HepG2 (cell line): ENCODE data around the gene FIS1. TPM values are rescaled to one million over a fixed set of nuclear protein-coding genes. Genes with fewer than 3 reads are reported as not detected.
A peak's percentile ranks its signal among the peaks of the same experiment; 100 is the strongest.

Source experiments
- BRD4 ChIP-seq: sonication (generic); formaldehyde crosslinking; IDR thresholded peaks from 2 replicates; pipeline ENCODE4 v1.4.0; 2020; ENCODE audit warnings: missing genetic modification reagents
- CBX2 ChIP-seq, 2 experiments: fragments of 200-600 bp in 1 of 2; sonication (generic); formaldehyde crosslinking in 1 of 2; IDR thresholded peaks; 2 replicates each; pipeline versions ENCODE4 v1.7.0 to v1.8.1; 2018 to 2022; ENCODE audit warnings: low read depth in 2 of 2, low read length in 1 of 2, mild to moderate bottlenecking in 1 of 2, missing genetic modification reagents in 1 of 2
- GATA4 ChIP-seq: sonication (generic); IDR thresholded peaks from 2 replicates; pipeline ENCODE4 v1.6.1; 2016; ENCODE audit warnings: antibody characterized with exemption, low read depth, borderline replicate concordance
- HES4 ChIP-seq: sonication (generic); formaldehyde crosslinking; IDR thresholded peaks from 2 replicates; pipeline ENCODE4 v1.9.0; 2021; ENCODE audit warnings: mild to moderate bottlenecking, missing genetic modification reagents, borderline replicate concordance
- HOXA5 ChIP-seq: sonication (generic); formaldehyde crosslinking; IDR thresholded peaks from 2 replicates; pipeline ENCODE4 v1.4.0; 2020; ENCODE audit warnings: missing genetic modification reagents
- IRX3 ChIP-seq: sonication (generic); formaldehyde crosslinking; IDR thresholded peaks from 2 replicates; pipeline ENCODE4 v1.8.1; 2023; ENCODE audit warnings: mild to moderate bottlenecking, low read depth, missing genetic modification reagents, borderline replicate concordance
- MED13 ChIP-seq: sonication (generic); formaldehyde crosslinking; IDR thresholded peaks from 2 replicates; pipeline ENCODE4 v1.5.0; 2020; ENCODE audit warnings: missing genetic modification reagents
- NFKB2 ChIP-seq: sonication (generic); formaldehyde crosslinking; IDR thresholded peaks from 2 replicates; pipeline ENCODE4 v1.4.0; 2020; ENCODE audit warnings: missing genetic modification reagents, borderline replicate concordance
- RBAK ChIP-seq: sonication (generic); formaldehyde crosslinking; IDR thresholded peaks from 2 replicates; pipeline ENCODE4 v1.5.1; 2020; ENCODE audit warnings: mild to moderate bottlenecking, missing genetic modification reagents
- SKI ChIP-seq: fragments of 450-650 bp; IDR thresholded peaks from one replicate; pipeline ENCODE4 v1.6.1; 2018; ENCODE audit warnings: mild to moderate bottlenecking; ENCODE audit not compliant: partially characterized antibody
- SMARCC2 ChIP-seq: fragments of 450-650 bp; IDR thresholded peaks from 2 replicates; pipeline ENCODE4 v1.6.1; 2017; ENCODE audit warnings: antibody characterized with exemption, mild to moderate bottlenecking
- SMYD3 ChIP-seq: sonication (generic); formaldehyde crosslinking; IDR thresholded peaks from 2 replicates; pipeline ENCODE4 v1.8.1; 2023; ENCODE audit warnings: mild to moderate bottlenecking, missing genetic modification reagents
- SNAI1 ChIP-seq: sonication (generic); formaldehyde crosslinking; IDR thresholded peaks from 2 replicates; pipeline ENCODE4 v1.5.0; 2020; ENCODE audit warnings: mild to moderate bottlenecking, missing genetic modification reagents, borderline replicate concordance
- TARDBP ChIP-seq: sonication (generic); formaldehyde crosslinking; IDR thresholded peaks from 2 replicates; pipeline ENCODE4 v1.8.0; 2022; ENCODE audit warnings: mild to moderate bottlenecking, missing genetic modification reagents
- ZNF563 ChIP-seq: sonication (generic); formaldehyde crosslinking; IDR thresholded peaks from 2 replicates; pipeline ENCODE4 v1.8.0; 2022; ENCODE audit warnings: mild to moderate bottlenecking, moderate library complexity, missing genetic modification reagents
- polyA plus RNA-seq, 8 experiments: library from polyadenylated mRNA; depleted of rRNA in 3 of 8; stranded (reverse) in 7 of 8; unstranded in 1 of 8; fragments of >200 nt; fragmentation: Illumina TruSeq in 4 of 8; extraction: Trizol in 4 of 8; gene quantifications; 2 replicates each; pipeline versions ENCODE4 v1.2.1 to v1.2.3, GENCODE V29; 2011 to 2016; ENCODE audit warnings: low read depth in 4 of 8, missing spikeins in 1 of 8, mixed read lengths in 1 of 8; ENCODE audit not compliant: insufficient read depth in 1 of 8
- total RNA-seq, 5 experiments: library from RNA; depleted of rRNA; stranded (reverse); fragments of >200 nt; fragmentation: Illumina TruSeq; extraction: Trizol; gene quantifications; 2 replicates each; pipeline ENCODE4 v1.2.3, GENCODE V29; 2016; ENCODE audit warnings: low read depth in 1 of 5
- TF ChIP-seq, protein P1 (sequence below): sonication (generic); formaldehyde crosslinking; IDR thresholded peaks from 2 replicates; pipeline ENCODE4 v1.4.0; 2020; ENCODE audit warnings: mild to moderate bottlenecking, missing genetic modification reagents
- TF ChIP-seq, protein P2 (sequence below): sonication (generic); formaldehyde crosslinking; IDR thresholded peaks from 2 replicates; pipeline ENCODE4 v1.5.1; 2020; ENCODE audit warnings: missing genetic modification reagents, mild to moderate bottlenecking, borderline replicate concordance
- TF ChIP-seq, protein P3 (sequence below): sonication (generic); formaldehyde crosslinking; IDR thresholded peaks from 2 replicates; pipeline ENCODE4 v1.5.0; 2020; ENCODE audit warnings: missing genetic modification reagents
- TF ChIP-seq, protein P4 (sequence below): sonication (generic); formaldehyde crosslinking; IDR thresholded peaks from 2 replicates; pipeline ENCODE4 v1.5.1; 2020; ENCODE audit warnings: mild to moderate bottlenecking, missing genetic modification reagents, moderate library complexity

Gene FIS1
- total and polyA plus RNA-seq, 2 of the 13 experiments (the other 11 are each of a cell fraction or from before 2014, with no cell fraction given) = 97.5 to 101 TPM

DNA sequence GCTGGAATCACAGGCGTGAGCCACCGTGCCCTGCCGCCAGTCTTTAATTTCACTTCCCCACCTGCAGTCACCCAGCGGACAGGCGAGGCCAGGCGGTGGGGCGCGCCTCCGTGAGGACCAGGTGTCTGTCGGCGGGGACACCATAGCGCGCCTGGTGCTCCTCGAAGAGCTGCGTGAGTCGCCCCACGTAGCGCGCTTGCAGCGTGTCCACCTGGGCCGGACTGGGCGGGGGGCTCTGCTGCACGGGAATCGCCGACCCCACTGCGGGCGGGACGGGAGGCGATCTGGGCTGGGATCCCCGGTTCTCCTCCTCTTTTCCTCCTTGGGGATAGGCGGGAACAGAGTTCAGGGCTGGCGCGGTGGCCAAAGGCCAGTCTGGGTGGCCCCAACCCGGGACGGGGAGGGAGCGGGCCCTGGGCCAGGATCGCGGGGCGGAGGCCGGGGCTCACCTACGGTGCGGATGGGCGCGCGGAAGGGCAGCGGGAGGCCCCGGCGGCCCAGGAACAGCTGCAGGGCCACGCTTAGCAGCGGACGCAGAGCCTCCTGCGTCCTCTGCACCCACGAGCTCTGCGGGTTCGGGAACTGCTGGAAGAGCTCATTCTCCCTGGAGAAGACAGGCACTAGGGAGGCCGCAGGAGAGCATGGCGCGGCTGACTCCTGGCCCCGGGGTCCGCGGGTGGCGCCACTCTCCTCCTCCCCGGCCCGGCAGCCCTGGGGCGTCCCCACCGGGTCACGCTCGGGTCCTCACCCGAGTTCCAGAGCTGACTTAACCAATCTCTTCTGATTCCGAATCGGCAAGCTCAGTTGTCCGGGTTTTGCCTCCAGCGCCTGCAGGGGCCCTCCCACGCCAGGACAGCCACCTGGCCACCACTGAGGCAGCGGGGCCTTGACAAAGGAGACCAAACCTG lies 42.9 kb downstream of the FIS1 start (continued):
- TF ChIP-seq, protein P1, sequence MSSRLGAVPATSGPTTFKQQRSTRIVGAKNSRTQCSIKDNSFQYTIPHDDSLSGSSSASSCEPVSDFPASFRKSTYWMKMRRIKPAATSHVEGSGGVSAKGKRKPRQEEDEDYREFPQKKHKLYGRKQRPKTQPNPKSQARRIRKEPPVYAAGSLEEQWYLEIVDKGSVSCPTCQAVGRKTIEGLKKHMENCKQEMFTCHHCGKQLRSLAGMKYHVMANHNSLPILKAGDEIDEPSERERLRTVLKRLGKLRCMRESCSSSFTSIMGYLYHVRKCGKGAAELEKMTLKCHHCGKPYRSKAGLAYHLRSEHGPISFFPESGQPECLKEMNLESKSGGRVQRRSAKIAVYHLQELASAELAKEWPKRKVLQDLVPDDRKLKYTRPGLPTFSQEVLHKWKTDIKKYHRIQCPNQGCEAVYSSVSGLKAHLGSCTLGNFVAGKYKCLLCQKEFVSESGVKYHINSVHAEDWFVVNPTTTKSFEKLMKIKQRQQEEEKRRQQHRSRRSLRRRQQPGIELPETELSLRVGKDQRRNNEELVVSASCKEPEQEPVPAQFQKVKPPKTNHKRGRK = no peak
- TF ChIP-seq, protein P2, sequence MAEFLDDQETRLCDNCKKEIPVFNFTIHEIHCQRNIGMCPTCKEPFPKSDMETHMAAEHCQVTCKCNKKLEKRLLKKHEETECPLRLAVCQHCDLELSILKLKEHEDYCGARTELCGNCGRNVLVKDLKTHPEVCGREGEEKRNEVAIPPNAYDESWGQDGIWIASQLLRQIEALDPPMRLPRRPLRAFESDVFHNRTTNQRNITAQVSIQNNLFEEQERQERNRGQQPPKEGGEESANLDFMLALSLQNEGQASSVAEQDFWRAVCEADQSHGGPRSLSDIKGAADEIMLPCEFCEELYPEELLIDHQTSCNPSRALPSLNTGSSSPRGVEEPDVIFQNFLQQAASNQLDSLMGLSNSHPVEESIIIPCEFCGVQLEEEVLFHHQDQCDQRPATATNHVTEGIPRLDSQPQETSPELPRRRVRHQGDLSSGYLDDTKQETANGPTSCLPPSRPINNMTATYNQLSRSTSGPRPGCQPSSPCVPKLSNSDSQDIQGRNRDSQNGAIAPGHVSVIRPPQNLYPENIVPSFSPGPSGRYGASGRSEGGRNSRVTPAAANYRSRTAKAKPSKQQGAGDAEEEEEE = 0 out of 2 replicates have a peak, but pooled peaks have one; percentile 48
- TF ChIP-seq HES4 (CRISPR knock-in tag) = peak; percentile 88; the same call in 1 of the 2 replicates
- TF ChIP-seq ZNF563 (CRISPR knock-in tag) = peak; percentile 74; the same call in 1 of the 2 replicates
- TF ChIP-seq, protein P3, sequence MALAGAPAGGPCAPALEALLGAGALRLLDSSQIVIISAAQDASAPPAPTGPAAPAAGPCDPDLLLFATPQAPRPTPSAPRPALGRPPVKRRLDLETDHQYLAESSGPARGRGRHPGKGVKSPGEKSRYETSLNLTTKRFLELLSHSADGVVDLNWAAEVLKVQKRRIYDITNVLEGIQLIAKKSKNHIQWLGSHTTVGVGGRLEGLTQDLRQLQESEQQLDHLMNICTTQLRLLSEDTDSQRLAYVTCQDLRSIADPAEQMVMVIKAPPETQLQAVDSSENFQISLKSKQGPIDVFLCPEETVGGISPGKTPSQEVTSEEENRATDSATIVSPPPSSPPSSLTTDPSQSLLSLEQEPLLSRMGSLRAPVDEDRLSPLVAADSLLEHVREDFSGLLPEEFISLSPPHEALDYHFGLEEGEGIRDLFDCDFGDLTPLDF = peak; percentile 37
- TF ChIP-seq NFKB2 (CRISPR knock-in tag) = 0 out of 2 replicates have a peak, but pooled peaks have one; percentile 91
- no peak for TF ChIP-seq RBAK (CRISPR knock-in tag)
- TF ChIP-seq BRD4 = peak; percentile 85; the same call in 1 of the 2 replicates
- peak; percentile 43 for TF ChIP-seq SKI
- TF ChIP-seq IRX3 (CRISPR knock-in tag) = 0 out of 2 replicates have a peak, but pooled peaks have one; percentile 34
- TF ChIP-seq SMYD3 (CRISPR knock-in tag) = 0 out of 2 replicates have a peak, but pooled peaks have one; percentile 35
- peak; percentile 14; the same call in 1 of the 2 replicates for TF ChIP-seq TARDBP
- peak; percentile 66 for TF ChIP-seq HOXA5 (CRISPR knock-in tag)
- TF ChIP-seq, protein P4, sequence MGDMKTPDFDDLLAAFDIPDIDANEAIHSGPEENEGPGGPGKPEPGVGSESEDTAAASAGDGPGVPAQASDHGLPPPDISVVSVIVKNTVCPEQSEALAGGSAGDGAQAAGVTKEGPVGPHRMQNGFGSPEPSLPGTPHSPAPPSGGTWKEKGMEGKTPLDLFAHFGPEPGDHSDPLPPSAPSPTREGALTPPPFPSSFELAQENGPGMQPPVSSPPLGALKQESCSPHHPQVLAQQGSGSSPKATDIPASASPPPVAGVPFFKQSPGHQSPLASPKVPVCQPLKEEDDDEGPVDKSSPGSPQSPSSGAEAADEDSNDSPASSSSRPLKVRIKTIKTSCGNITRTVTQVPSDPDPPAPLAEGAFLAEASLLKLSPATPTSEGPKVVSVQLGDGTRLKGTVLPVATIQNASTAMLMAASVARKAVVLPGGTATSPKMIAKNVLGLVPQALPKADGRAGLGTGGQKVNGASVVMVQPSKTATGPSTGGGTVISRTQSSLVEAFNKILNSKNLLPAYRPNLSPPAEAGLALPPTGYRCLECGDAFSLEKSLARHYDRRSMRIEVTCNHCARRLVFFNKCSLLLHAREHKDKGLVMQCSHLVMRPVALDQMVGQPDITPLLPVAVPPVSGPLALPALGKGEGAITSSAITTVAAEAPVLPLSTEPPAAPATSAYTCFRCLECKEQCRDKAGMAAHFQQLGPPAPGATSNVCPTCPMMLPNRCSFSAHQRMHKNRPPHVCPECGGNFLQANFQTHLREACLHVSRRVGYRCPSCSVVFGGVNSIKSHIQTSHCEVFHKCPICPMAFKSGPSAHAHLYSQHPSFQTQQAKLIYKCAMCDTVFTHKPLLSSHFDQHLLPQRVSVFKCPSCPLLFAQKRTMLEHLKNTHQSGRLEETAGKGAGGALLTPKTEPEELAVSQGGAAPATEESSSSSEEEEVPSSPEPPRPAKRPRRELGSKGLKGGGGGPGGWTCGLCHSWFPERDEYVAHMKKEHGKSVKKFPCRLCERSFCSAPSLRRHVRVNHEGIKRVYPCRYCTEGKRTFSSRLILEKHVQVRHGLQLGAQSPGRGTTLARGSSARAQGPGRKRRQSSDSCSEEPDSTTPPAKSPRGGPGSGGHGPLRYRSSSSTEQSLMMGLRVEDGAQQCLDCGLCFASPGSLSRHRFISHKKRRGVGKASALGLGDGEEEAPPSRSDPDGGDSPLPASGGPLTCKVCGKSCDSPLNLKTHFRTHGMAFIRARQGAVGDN (CRISPR knock-in tag) = peak; percentile 89
- TF ChIP-seq SNAI1 (CRISPR knock-in tag) = 0 out of 2 replicates have a peak, but pooled peaks have one; percentile 59
- TF ChIP-seq GATA4 = peak; percentile 46; the same call in 1 of the 2 replicates
- TF ChIP-seq CBX2 (IDR thresholded peaks at IDR 0.05; ENCODE audit: low read depth, low read length) = no peak
- peak; percentile 34; the same call in 1 of the 2 replicates for TF ChIP-seq CBX2 (CRISPR knock-in tag; IDR thresholded peaks at IDR 0.05; ENCODE audit: low read depth)
- TF ChIP-seq SMARCC2 = no peak
- TF ChIP-seq MED13 (CRISPR knock-in tag) = peak; percentile 78; the same call in 1 of the 2 replicates
